Measurements from ENCODE around the gene ZRANB3. TPM values are rescaled to one million over a fixed set of nuclear protein-coding genes. Genes with fewer than 3 reads are reported as not detected.

Gene ZRANB3
- total and polyA plus RNA-seq, 8 donors: 0.91 to 6.1 (median 4.1) TPM

DNA sequence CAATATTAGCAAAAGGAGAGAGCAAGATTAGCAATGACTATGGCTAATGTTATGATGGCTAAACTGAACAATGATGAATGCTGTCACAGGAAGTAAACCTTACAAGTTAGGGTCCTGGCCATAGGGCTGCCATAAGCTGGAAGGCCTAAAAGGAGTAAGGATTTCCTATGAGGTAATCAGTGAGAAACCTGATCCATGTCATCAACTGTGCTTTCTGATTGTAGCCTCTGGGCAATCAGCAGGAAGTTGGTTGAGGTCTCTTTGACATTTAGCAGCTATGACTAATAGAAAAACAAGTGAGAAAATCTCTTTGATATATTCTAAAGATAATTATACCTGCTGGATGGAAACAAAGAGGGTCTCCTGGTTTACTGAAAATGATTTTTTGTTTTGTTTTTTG, 285.9 kb downstream of the ZRANB3 start:
- Histone ChIP-seq H3K27ac (no peak overlapping the region), H3K36me3 (no peaks in the 10 kb centered on the region), H3K4me1 (no peaks in the 10 kb centered on the region), H3K27me3 (no peaks in the 10 kb centered on the region), H3K4me3 (no peak overlapping the region), H3K9me3 (no peaks in the 10 kb centered on the region)
- ATAC-seq (no peak), FAIRE-seq (no peak), DNase-seq (no peak)
- intact Hi-C loops (cut with DNase I): no loop called here
- TF ChIP-seq, protein P1, sequence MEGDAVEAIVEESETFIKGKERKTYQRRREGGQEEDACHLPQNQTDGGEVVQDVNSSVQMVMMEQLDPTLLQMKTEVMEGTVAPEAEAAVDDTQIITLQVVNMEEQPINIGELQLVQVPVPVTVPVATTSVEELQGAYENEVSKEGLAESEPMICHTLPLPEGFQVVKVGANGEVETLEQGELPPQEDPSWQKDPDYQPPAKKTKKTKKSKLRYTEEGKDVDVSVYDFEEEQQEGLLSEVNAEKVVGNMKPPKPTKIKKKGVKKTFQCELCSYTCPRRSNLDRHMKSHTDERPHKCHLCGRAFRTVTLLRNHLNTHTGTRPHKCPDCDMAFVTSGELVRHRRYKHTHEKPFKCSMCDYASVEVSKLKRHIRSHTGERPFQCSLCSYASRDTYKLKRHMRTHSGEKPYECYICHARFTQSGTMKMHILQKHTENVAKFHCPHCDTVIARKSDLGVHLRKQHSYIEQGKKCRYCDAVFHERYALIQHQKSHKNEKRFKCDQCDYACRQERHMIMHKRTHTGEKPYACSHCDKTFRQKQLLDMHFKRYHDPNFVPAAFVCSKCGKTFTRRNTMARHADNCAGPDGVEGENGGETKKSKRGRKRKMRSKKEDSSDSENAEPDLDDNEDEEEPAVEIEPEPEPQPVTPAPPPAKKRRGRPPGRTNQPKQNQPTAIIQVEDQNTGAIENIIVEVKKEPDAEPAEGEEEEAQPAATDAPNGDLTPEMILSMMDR (IDR thresholded peaks at IDR 0.05): no peak

DNA sequence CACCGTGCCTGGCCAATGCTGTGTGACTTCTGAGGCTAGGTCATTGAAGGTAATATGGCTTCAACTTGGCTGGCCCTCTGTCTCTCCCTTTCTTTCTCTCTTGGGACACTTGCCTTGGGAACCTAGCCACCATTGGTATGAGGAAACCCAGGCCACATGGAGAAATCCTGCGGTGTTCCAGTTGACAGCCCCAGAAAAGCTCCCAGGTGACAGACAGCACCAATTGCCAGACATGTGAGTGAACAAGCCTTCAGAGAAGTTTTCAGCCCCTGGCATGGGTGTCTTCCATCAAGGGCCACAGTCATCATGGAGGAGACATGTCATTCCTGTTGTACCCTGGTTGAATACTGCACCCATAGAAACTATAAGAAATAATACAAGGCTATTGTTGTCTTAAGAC, 292.4 kb downstream of the ZRANB3 start:
- TF ChIP-seq, protein P1 (IDR thresholded peaks at IDR 0.05): no peak
- H3K9me3 ChIP-seq: no peaks in the 10 kb centered on the region
- ATAC-seq: no peak
- no peak overlapping the region for H3K4me3 ChIP-seq
- H3K27me3 ChIP-seq: no peaks in the 10 kb centered on the region
- no peak for FAIRE-seq
- no peak overlapping the region for H3K27ac ChIP-seq
- H3K36me3 ChIP-seq: no peaks in the 10 kb centered on the region
- DNase-seq: no peak
- 98 to 100% methylated on average over 2 of the region's 2 CpGs for WGBS, 2 donors
- intact Hi-C loops (cut with DNase I): no loop called here
- H3K4me1 ChIP-seq: no peaks in the 10 kb centered on the region

DNA sequence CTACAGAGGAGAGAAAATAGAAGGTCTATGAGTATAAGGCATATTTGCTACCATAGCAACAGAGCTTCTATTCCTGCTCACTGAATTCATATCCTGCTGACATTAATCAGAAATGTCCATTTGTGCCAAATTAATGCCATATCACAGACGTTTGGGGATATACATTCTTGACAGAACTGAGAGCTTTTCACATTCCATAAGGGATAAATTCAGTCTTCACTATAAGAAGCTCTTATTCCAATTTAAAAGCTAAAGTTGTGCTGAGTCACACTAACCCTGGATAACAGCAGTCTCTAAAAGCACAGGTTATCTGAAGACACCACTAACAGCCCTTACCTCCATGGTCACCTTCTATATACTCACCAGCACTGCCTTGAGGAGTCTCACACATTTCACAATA, 300.9 kb downstream of the ZRANB3 start:
- Histone ChIP-seq H3K4me3 (no peak overlapping the region), H3K27me3 (no peaks in the 10 kb centered on the region), H3K9me3 (no peaks in the 10 kb centered on the region), H3K36me3 (no peaks in the 10 kb centered on the region), H3K4me1 (no peaks in the 10 kb centered on the region), H3K27ac (no peak overlapping the region)
- DNase-seq (no peak), ATAC-seq (no peak), FAIRE-seq (no peak)
- intact Hi-C loops (cut with DNase I): no loop called here
- TF ChIP-seq, protein P1 (IDR thresholded peaks at IDR 0.05): no peak
- 32 to 39% methylated on average over 1 of the region's 1 CpG for WGBS, 2 donors

DNA sequence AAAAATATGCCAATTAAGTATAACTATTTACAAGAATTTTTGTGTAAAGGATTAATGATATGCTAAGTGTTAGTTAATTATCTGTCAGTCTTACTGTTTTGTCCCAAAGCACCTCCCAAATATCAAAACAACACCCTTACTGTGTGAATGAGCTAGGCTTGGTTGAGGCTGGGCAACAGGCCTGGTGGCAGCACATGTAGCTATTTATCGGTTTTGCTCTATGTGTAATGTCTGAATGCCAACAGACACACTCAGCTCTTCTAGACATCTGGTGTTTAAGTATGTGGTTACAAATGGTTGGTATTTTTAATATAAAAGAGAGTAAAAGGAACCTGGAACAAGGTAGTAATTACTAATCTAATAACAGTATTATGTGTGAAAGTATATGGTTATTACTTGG, 303.6 kb downstream of the ZRANB3 start:
- WGBS, 2 donors: 93 to 95% methylated on average over 1 of the region's 1 CpG
- TF ChIP-seq, protein P1 (IDR thresholded peaks at IDR 0.05): no peak
- no peak for DNase-seq
- H3K4me1 ChIP-seq: no peaks in the 10 kb centered on the region
- no peaks in the 10 kb centered on the region for H3K9me3 ChIP-seq
- H3K27me3 ChIP-seq: no peaks in the 10 kb centered on the region
- ATAC-seq: no peak
- FAIRE-seq: no peak
- intact Hi-C loops (cut with DNase I): no loop called here
- H3K36me3 ChIP-seq: no peaks in the 10 kb centered on the region
- no peak overlapping the region for H3K27ac ChIP-seq
- H3K4me3 ChIP-seq: no peak overlapping the region

DNA sequence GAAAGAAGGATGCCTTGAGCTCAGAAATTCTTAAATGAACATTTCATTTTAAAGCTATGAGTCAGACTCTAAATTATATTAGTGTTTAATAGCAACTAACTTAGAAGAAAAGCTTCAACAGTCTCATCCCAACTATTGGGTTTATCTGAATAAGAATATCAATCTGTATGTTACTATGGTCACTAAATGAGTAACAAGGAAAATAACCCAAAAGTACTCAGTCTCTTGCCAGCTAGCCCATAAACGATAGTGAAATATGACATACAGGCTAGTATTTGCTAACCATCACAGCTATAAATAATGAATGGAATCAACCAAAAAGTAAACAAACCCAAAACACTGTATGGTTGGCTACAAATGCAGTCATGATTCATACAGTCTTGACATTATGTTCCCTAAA, 304.1 kb downstream of the ZRANB3 start:
- 20 to 31% methylated on average over 1 of the region's 1 CpG for WGBS, 2 donors
- Histone ChIP-seq H3K36me3 (no peaks in the 10 kb centered on the region), H3K27me3 (no peaks in the 10 kb centered on the region), H3K4me1 (no peaks in the 10 kb centered on the region), H3K9me3 (no peaks in the 10 kb centered on the region), H3K27ac (no peak overlapping the region), H3K4me3 (no peak overlapping the region)
- FAIRE-seq (no peak), DNase-seq (no peak), ATAC-seq (no peak)
- intact Hi-C loops (cut with DNase I): no loop called here
- TF ChIP-seq, protein P1 (IDR thresholded peaks at IDR 0.05): no peak
